ENCODE measurements around the gene ZDHHC14.

GRCh38 chr6:157714153-157714490, 333.1 kb downstream of the ZDHHC14 start:
- TF ChIP-seq CTCF (conservative IDR thresholded peaks at IDR 0.05; ENCODE audit: low read depth, low read length) (no peak), EZH2 (IDR thresholded peaks at IDR 0.05; ENCODE audit: borderline replicate concordance, low read depth, low read length, poor library complexity, severe bottlenecking) (no peak)

Data from A673 (cell line).